ENCODE results near the gene SORBS2. TPM values are rescaled to one million over a fixed set of nuclear protein-coding genes. Genes with fewer than 3 reads are reported as not detected.

The SORBS2 gene
- total RNA-seq, 1 experiment from 2014 or later, result 0.10 TPM

DNA sequence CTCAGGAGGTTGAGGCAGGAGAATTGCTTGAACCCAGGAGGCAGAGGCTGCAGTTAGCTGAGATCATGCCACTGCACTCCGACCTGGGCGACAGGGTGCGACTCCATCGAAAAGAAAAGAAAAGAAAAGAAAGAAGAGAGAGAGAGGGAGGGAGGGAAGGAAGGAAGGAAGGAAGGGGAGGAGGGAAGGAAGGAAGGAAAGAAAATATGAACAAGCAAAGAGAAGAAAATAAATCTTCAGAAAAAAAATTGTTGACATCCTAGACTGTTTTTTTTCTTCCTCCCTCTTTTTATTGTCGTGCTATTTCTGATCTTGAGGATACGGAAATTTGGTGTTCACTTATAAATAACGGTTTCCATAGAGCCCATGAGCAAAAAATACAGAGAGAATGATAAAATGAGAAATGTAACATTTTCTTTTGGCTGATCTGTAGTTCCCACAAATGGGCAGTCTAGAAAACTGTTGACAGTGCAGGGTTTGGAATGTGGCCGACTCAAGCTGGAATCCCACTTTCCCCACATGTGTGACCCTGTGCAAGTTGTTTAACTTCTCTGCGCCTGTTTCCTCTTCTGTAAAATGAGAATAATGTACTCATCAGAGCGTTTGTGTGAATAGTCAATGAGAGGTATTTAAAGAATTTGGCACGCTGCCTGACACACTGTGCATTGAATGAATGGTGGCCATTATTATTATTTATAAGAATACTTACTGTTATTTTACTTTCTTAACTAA, 19.4 kb downstream of the SORBS2 start:
- Histone ChIP-seq H3K36me3 (no peaks in the 10 kb centered on the region), H3K27me3 (no peaks in the 10 kb centered on the region), H3K4me3 (no peak overlapping the region), H3K9me3 (no peaks in the 10 kb centered on the region)
- DNase-seq, result peak; percentile 73

DNA sequence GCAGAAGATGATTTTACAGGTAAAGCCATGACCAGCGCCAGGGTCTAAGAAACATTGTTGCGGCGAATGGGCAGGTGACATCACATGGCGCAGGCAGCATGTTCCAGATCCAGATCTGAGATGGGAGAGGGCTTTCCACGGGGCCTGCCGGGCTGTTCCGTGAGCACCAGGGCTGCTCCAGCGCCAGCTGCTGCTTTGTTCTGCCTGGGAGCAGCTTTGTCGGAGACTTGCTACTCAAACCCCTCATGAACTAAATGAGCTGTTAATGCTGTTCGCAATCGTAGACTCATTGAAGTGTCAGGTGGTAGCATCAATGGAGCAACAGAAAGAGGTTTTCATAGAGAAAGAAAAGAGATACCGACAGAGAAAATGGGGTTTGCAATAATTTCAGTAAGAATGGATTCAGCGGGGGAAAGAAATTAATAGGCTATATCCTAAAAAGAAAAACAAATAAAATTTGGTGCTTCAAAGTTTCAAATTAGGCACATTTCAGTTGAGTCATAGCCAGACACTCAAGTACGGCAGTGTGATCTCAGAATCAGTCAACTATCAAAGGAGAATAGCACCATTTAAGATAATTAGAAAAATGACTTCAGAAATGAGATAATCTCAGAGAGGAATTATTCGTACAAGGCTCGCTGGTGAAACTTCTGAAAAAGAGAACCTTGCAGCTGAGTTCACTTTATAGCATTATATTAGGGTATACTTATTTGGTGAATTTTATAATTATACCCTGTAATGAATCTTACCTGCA, 23.9 kb downstream of the SORBS2 start:
- DNase-seq, result no peak
- Histone ChIP-seq H3K27me3 (no peaks in the 10 kb centered on the region), H3K9me3 (no peaks in the 10 kb centered on the region), H3K4me3 (no peak overlapping the region), H3K36me3 (no peaks in the 10 kb centered on the region)

DNA sequence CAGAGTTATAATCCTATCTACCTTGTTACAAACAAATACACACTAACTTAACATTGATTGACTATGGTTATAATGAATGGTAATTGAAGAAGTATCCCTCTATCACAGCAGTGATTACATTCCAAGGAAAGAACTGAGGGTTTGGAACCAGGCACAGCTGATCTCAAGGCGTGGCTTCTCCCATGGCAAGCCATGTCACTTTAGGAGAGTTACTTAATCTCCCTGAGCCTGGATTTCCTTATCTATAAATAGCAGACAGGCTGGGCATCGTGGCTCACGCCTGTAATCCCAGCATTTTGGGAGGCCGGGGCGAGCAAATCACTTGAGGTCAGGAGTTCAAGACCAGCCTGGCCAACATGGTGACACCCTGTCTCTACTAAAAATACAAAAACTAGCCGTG, 25.6 kb downstream of the SORBS2 start:
- Histone ChIP-seq H3K9me3 (no peaks in the 10 kb centered on the region), H3K4me3 (no peak overlapping the region), H3K36me3 (no peaks in the 10 kb centered on the region), H3K27me3 (no peaks in the 10 kb centered on the region)
- no peak for DNase-seq

DNA sequence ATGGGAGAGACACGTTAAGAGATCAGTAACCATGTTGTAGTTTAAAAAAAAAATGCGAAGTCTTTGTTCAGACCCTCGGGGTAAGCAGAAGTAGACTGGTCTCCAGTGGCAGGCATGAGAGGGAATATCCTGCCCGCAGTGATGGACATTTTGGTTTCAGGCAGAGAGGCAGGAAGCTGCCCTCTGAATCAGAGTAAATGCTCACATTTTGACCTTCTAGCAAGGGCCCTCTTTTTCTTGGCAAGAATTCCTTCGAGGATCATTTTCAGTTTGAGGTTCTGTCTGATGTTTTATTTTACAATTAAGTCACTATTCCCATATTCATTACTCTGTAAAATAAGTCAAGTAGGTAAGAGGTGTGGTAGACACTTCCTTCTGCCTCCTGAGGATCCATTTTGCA, 28.4 kb downstream of the SORBS2 start:
- H3K9me3 ChIP-seq, result no peaks in the 10 kb centered on the region
- H3K27me3 ChIP-seq, result no peaks in the 10 kb centered on the region
- DNase-seq, result no peak
- H3K36me3 ChIP-seq, result no peaks in the 10 kb centered on the region
- H3K4me3 ChIP-seq, result no peak overlapping the region

DNA sequence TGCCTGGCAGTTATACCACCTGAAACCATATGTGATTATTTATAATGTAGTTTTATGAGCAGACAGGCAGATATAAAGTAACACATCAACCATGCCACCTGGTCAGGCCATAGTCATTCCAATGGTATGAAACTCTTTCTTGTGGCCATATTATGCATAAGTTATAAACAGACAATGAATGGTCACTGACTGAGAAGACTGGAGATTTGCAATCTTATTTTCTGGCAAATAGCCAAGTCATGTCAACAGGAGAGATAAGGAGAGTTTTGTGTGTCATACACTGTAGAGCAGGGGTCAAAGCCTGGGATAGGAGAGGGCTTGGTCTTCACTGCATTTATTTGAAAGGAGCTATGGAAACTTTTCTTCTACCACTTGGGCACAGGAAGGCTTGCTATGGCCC, 29.5 kb downstream of the SORBS2 start:
- Histone ChIP-seq H3K27me3 (no peaks in the 10 kb centered on the region), H3K4me3 (no peak overlapping the region), H3K36me3 (no peaks in the 10 kb centered on the region), H3K9me3 (no peaks in the 10 kb centered on the region)
- peak; percentile 27 for DNase-seq

DNA sequence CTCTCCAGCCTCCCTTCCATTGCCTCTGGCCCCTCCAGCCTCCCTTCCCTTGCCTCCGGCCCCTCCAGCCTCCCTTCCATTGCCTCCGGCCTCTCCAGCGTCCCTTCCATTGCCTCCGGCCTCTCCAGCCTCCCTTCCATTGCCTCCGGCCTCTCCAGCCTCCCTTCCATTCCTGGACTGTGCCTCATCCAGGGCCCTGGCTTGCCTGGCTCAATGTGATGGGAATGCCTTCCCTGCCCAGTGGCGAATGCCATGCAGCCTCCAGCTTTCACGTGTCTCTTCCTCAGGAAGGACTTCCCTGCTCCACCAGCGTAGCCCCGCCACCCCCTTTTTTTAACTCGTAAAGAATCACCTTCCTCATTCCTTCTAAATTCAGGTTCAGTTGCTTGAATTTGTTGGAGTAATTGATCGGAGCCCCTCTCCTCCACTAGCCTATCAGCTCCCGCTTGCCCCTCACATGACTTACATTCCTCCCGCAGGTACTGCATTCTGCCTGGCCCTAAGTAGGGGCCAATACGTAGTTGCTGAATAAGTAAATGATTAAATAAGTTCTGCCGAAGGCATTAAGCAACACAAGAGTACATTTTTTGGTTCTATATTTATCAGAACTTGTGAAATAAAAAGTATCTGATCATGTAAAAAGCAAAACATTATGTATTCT, 30.3 kb downstream of the SORBS2 start:
- no peaks in the 10 kb centered on the region for H3K27me3 ChIP-seq
- no peaks in the 10 kb centered on the region for H3K36me3 ChIP-seq
- H3K9me3 ChIP-seq, result no peaks in the 10 kb centered on the region
- no peak overlapping the region for H3K4me3 ChIP-seq
- DNase-seq, result no peak

DNA sequence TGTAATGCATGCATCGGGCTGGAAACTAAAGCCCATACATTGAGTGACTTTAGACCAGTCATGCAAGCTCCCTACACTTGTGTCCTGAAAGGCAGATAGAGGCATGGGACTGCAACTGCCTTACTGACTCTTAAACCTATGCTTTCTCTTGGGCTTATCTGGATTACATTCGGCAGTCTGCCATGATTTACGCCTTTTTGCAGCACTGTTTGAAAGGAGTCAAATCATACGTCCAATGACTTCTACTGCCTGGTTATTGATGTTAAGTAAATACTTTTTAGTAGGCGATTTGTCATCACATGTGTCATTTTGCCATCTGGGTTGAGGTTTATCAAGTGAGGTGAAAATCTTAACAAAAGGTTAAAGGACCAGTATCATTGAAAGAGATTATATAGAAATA, 31.5 kb downstream of the SORBS2 start:
- H3K4me3 ChIP-seq, result no peak overlapping the region
- H3K36me3 ChIP-seq, result no peaks in the 10 kb centered on the region
- no peak for DNase-seq
- H3K9me3 ChIP-seq, result no peaks in the 10 kb centered on the region
- no peaks in the 10 kb centered on the region for H3K27me3 ChIP-seq

DNA sequence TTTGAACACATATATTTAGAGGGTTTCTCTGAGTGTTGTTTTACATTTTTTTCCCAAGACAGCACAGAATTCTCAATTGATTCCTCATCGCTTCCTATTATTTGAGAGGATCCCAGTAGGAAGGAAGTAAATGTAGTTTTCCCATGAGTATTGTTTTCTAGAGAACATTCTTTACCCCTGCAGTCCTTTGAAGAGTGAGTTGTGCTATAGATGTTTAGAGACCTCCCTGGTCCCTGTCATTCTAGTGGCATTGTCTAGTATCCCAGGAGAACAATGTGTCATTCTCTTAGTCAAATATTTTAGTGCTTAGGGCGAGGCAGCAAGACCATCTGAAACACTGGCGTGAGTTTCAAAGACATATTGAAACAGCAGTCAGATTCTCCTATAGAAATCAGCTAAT, 32.5 kb downstream of the SORBS2 start:
- no peak overlapping the region for H3K4me3 ChIP-seq
- no peaks in the 10 kb centered on the region for H3K9me3 ChIP-seq
- no peaks in the 10 kb centered on the region for H3K27me3 ChIP-seq
- no peak for DNase-seq
- no peaks in the 10 kb centered on the region for H3K36me3 ChIP-seq

DNA sequence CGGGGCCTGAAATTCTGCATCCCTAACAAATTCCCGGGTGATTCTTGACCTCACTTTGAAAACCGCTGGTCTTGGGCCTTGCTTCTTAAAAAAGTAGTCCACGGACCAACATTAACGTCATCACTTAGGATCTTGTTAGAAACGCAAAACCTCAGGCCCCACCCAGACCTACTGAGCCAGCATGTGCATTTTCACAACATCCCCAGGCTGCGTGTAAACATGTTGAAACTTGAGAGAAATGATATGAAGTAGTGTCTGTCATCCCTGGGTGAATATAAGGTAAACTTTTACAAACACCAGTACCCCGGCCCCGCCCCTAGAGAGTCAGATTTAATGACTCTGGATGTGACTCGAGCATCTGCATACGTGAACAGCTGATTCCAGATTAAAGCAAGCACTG, 33.7 kb downstream of the SORBS2 start:
- no peak overlapping the region for H3K4me3 ChIP-seq
- H3K27me3 ChIP-seq, result no peaks in the 10 kb centered on the region
- DNase-seq, result no peak
- H3K36me3 ChIP-seq, result no peaks in the 10 kb centered on the region
- H3K9me3 ChIP-seq, result no peaks in the 10 kb centered on the region

DNA sequence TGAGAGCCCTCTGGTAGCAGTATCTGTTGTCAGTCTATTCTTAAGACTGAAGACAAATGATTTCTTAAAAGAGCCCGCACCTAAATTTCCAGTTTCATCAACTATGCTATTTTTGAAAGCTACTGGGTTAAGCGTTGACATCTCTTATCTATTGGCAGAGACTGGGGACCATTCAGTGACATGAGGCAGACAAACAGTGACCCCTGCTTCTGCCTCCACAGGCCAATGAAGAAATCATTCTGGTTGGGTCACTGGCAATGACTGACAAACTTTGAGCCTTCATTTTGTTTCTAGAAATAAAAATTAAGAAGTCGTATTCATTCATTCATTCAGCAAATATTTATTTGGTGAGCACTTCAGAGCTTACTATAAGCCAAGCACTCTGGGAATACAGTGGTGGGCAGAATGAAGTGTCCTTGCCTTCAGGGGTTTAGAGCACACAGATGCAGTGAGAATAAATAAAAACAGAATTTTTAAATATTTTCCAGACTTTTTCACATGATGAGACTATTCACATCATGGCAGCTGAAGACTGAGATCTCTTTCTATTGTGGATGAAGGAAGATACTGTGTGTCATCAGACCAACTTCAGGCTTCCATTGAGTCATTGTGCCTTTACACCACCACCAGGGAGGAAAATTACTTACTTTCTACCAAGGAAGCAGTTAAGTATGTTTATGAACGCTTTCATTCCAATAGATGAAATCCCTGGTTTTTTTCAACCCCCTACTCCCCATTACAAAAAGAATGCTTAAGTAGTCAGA, 36.0 kb downstream of the SORBS2 start:
- Histone ChIP-seq H3K27me3 (no peaks in the 10 kb centered on the region), H3K4me3 (no peak overlapping the region), H3K36me3 (no peaks in the 10 kb centered on the region), H3K9me3 (no peaks in the 10 kb centered on the region)
- DNase-seq, result no peak

DNA sequence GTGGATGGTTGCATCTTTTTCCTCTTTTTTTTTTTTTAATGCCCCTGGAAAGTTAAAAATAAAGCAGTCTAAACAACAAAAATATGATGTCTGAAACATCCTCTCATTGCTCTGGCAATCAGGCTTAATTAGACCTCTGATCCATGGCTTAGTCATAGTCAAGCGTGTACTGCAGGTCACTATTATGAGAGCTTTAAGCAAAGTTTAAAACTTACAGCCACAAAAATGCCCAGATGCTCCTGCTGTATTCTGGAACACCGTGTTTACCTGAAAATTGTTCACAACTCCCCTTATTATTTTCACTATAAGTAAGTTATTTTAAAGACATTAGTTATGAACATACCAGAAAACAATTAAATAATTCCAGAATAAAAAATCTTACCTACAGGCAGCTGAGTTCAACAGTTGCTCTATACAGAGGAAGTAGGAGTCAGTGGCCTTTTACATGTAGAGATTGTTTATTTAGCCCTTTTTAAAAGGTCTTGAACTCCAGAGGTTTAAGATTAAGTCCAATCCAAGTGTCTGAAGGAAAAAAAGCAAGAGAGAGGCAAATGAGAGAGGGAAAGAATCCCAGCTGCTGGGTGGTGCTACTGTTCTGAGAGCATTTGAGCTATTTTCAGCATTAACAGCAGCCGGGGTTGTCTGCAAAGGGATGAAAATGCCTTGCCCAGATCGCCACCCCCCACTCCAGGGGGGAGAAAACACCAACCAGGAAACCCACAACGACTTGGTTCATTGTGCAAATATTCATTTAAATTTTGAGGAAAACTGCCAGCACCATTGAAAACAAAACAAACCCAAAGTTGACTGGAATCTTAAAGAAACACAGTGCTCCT, 36.9 kb downstream of the SORBS2 start:
- Histone ChIP-seq H3K36me3 (no peaks in the 10 kb centered on the region), H3K4me3 (peak overlapping the region; percentile 23), H3K27me3 (no peaks in the 10 kb centered on the region), H3K9me3 (no peaks in the 10 kb centered on the region)
- DNase-seq, result peak; percentile 91

DNA sequence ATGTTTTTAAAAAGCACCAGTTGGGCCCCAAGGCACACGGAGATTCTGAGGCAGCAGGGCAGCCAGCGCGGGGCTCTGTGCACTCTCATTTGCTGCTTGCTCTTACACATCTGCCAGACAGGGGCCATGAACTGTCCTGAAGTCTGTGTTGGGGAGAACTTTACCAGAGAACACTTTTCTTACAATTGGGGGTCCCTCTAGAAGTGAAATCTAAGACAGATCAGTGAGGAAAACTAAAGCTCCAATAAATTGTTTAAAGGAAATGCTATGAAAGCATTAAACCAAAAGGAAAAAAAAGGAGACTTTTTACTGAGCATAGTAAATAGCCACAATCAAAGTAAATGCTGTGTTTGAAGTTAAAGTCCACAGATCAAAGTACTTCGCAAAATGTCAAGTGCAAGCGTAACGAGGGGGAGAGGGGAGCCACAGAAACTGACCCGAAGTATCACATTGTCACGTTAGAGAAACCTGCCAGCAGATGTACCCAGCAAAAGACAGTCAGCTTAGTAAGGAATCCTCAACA, 37.8 kb downstream of the SORBS2 start:
- Histone ChIP-seq H3K36me3 (no peaks in the 10 kb centered on the region), H3K4me3 (peak overlapping the region; percentile 23)

DNA sequence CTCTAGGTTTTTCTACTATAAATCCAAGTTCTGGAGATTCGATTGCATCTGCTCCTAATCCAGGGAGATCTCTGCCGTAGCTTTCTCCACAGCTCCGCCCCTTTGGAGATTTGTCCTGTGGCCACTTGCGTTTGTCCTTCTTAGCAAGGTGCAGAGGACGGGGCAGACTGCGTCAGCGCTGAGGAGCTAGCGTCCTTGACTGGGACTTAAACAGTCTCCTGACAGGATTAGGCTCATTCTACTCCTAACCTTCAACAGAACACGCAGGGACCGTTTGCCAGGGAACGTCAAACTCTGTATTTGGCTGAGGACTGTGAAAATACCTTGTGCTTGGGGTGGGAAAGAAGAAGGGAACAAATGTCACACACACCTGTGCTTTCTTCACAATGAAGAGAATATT, 38.6 kb downstream of the SORBS2 start:
- H3K27me3 ChIP-seq, result no peaks in the 10 kb centered on the region
- H3K36me3 ChIP-seq, result no peaks in the 10 kb centered on the region
- DNase-seq, result no peak
- H3K4me3 ChIP-seq, result no peak overlapping the region
- H3K9me3 ChIP-seq, result no peaks in the 10 kb centered on the region

More for the DNA sequence above, 37.8 kb downstream of the SORBS2 start:
- H3K27me3 ChIP-seq, result no peaks in the 10 kb centered on the region
- no peak for DNase-seq
- no peaks in the 10 kb centered on the region for H3K9me3 ChIP-seq

DNA sequence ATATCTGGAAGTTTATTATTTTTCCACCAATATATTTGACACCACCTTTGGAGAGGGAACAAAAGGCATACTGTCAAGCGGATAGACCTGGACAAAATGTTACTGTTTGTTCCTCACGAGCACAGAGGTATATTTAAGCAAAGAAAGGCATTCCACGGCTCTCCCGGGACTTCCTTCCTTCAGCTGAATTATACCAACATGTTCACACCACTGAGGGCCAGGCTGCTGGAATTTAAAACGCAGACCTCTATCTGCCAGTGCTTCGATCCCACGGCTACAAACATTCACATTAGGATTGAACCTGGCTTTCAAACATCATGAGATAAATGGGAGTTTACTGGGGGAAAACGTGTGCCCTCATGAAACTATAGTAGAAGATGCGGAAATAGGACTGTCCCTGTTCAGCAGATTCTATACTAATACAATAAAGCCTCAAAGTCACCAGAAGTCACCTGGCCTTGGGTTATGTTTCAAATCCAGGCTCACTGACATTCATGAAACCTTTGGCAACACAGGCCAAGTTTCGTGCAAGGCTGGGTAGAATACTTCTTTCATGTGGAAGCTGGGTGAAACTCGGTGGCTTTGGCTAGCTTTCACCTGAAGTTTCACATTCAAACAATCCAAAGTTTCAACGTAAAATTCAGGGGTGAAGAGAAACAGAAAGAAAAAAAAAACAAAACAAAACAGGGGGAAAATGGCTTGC, 39.5 kb downstream of the SORBS2 start:
- Histone ChIP-seq H3K9me3 (no peaks in the 10 kb centered on the region), H3K27me3 (no peaks in the 10 kb centered on the region), H3K36me3 (no peaks in the 10 kb centered on the region), H3K4me3 (no peak overlapping the region)
- no peak for DNase-seq

DNA sequence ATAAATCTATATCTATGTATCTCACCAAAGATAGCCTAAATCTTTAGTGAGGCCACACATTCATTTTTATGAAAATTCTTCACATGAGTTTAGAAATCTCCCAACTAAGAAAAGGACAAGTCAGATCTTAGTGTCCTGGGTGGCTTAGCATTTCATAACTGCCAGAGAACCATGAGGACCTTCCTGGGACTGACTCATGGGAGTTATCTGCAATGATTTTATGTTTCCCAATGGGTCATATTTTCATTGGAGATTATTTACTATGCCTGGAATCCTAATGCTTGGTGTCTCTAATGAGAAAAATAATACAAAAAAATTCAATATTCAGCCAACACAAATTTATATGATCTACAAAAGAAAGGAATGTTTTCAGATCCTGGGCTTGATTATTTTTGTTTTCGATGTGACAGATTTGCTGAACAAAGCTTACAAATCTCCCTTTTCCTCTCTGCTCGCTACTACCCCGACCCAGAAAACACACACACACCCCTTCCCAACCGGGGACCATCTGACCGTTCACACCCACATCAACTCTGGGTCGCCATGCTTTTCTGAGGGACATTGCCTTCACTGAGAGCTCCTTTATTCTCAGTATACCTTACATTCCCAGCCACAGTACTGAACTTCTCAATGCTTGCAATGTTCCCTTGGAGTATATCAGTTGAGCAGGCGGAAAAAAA, 40.1 kb downstream of the SORBS2 start:
- Histone ChIP-seq H3K9me3 (no peaks in the 10 kb centered on the region), H3K27me3 (no peaks in the 10 kb centered on the region), H3K36me3 (no peaks in the 10 kb centered on the region), H3K4me3 (no peak overlapping the region)
- no peak for DNase-seq
